GM19468 (cell line): ENCODE data around the gene OTUB2.

Experiments used
- ATAC-seq: cut with Tn5 transposase; IDR thresholded peaks from one replicate; pipeline ENCODE4 v1.9.1; 2021; ENCODE audit warnings: mild to moderate bottlenecking, moderate library complexity, moderate number of reproducible peaks; ENCODE audit not compliant: unreplicated experiment; ENCODE audit errors: extremely low read depth

OTUB2 gene

DNA sequence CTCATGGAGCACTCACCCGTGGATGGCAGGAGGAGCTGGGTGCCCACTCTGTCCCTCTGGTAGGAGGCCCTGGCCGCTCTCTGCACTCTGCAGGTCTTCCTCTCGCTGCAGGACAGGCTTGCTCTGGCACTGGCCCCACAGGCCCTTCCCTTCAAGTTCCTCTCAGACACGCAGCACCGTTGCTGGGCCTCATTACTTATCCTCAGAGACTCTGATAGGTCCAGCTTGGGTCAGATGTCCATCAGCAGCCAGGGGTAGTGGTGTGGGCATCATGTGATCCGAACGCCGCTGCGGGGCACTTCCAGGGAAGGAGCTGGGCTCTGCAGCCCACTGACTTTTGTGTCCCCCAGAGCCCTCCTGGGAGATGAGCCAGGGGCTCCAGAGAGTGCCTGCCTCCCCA is 11.8 kb downstream of the OTUB2 start:
- ATAC-seq = no peak

DNA sequence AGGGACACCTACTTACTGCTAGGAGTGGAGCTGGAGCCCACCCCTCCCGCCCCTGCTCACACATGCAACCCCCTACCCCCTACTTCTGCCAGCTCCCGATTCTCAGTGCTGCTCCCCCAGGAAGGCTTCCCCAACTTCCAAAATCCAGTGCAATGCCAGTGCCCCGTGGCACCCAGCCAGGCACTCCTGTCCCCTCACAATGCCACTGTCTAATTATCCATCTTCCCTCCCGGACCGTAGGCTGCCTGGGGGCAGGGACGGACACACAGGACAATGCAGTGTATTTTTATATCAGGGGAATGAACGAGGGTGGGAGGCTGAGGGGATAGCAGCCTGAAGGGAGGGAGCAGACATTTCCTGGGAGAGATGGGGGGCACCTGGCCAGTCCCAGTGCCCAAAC is 12.4 kb downstream of the OTUB2 start:
- ATAC-seq = no peak

DNA sequence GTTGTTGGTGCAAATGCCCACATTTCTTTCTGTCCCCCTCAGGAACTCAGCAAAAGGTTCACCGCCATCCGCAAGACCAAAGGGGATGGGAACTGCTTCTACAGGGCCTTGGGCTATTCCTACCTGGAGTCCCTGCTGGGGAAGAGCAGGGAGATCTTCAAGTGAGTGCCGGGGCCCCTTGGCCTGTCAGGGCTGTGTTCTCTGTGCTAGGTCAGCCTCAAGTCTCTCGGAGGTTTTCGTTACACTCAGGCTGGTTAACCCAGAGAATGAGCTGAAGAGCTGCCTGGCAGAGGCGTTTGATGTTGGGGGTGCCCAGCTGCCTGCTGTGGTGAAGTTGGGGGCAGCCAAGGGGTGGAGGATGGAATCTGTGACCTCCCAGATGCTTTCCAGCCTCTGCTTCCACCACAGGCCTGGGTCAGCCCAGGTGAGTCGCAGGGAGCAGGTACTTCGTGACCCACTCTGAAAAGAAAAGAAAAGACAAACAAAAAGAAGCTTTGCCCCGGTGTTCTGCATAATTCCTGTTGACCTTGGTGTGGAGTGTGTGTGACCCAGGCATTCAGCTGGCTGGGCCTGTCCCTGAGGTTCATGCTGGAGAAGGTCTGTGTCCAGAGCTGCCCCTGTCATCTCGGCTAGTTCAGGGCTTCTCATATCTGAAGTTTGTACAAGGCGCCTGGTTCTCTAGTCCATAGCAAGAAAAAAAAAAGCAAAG is 12.9 kb downstream of the OTUB2 start:
- ATAC-seq = no peak

DNA sequence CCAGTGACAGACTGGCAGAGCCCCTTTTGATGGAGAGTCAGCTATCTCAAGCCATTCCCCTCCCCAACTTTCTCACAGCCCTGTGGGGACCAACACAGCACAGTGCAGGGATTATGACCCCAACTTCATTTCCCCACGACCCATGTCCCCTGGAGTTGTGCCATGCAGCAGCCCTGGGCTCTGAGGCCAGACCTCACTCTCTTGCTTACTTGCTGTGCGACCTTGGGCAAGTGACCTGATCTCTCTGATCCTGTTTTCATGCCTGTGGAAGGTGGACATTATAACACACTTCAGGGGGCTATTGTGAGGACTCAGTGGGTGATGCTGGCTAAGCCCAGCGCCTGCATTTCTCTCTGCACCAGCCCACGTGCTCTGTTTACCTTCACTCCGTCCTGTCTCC is 14.1 kb downstream of the OTUB2 start:
- ATAC-seq = no peak

DNA sequence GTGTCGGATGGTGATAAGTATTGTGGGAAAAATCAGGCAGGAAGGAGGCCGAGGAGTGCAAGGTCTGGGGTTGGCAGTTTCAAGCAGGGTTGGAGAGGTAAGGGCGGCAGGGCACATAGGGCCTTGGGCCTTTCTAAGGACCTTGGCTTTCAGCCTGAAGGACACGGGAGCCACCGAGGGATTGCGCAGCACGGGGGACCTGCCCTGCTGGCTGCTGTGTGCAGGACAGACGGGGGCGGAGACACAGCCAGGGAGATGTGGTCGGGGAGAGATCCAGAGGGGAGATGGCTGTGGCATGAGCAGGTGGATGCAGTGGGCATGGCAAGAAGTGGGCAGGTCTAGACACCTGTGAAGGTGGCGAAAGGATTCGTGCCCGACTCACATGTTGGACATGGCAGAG is 14.7 kb downstream of the OTUB2 start:
- no peak for ATAC-seq

DNA sequence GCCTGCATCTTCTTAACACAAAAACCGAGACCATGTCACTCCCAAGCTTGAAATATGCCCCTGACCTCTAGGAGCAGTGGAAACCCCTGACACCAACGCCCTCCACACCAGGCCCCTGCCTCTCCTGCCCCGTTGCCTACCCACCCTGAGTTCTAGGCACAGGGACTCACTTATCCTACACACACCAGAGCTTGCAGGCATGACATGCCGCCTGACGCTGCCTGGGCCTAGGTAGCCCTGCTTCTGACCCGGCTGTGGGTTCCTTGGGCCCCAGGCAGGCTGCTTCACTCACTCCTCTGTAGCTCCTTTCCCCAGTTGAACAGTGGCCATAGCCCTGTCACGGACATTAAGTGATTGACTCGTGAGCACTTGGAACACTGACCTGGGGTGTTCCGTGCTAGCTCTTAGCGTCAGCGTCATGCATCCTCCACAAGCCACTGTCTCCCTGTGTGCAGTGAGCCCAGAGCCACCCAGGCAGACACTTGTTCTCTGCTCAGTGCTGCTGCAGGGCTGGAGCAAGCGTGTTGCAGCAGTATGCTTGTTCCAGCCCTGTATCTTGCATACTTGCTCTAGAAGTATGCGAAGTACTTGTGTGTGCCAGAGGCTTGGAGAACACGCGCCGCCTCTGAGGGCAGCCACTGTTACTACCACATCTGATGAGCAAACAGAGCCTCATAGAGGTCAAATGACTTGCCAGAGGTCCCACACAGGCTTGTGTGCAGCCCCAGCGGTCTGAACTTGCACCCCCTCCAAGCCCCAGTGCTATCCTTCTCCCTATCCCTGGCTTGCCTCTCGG is 15.6 kb downstream of the OTUB2 start:
- ATAC-seq = no peak

DNA sequence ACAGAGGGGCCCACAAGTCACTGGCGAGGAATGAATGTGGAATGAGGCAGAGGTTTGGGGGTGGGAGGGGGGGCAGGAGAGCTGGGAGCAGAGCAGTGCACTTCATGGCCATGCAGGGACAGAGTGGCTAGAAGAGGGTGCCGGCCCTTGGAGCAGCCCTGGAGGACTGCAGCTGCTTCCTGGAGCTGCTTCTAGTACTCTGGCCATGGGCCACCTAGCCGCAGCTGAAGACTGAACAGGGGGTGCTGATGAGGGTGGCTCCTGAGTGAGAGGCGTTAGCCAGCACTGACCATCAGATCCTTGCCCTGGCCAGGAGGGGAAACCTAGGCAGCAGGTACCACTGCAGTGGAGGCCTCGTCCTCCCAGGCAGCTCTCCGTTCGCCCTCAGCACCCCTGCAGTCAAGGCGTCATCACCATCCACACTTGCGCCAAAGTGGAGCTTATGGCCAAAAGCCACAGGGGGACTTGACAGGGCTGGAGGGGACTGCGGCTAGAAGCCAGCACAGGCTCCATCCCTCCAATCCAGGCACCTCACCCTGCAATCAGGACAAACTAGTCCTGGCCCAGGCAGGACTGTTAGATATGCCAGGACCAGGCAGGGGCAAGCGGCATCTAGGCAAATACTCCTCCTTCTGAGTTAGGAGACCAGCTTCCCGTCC is 16.4 kb downstream of the OTUB2 start:
- no peak for ATAC-seq

DNA sequence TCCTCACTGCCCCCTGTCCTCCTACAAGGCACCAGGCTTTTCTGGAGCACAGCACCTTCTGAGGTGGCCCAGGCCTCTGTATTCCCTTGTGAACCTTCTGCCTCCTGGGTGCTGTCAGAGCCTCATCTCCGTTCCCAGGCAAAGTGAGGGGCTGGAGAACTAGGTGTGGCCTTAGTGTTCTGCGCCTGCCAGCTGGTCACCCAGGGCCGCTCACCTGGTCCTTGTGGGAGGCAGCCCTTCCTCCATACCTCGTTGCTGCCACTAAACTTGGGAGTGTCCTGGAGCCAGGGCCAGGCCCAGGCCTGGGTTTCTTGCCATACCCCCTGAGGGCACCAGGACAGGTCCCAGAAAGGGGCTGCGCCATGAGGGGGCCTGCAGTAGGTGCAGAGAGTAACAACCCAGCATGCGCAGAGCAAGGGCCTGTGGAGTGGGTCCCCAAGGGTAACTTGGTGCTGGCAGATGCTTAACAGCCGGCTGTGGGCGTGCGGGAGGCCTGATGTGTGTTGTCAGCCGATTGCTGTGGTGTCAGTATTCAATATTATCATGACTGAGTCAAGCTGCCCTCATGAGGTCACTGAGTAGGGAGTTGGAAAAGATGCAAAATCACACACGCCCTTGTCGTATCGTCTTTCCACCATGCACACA is 17.1 kb downstream of the OTUB2 start:
- ATAC-seq = no peak

DNA sequence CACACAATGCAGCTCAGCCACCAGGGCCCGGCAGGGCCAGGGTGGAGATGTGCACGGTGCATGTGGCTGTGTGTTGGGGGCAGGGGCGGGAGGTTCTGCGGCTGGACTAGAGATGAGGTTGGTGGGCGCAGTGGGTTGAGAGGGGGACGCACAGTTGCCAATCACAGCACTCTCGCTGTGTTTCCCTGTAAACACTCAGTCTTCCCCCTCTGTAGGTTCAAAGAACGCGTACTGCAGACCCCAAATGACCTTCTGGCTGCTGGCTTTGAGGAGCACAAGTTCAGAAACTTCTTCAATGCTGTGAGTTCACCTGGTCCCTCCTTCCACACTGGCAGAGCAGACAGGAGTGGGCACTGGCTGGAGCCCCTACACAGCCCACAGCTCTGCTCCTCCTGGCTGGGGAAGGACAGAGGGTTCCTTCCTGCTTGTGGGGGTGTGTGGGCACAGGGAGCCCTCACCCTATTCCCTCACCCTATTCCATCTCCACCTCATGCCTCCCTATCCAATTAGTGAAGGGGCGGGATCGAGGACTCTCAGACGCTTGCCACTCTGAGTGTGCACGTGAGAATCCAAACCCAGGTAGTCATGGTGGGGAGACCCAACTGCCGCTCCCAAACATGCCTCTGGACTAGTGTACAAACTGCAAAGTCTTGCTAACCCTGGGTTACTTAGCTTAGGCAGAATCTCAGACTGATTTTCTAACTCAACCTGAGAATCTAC is 17.8 kb downstream of the OTUB2 start:
- no peak for ATAC-seq

DNA sequence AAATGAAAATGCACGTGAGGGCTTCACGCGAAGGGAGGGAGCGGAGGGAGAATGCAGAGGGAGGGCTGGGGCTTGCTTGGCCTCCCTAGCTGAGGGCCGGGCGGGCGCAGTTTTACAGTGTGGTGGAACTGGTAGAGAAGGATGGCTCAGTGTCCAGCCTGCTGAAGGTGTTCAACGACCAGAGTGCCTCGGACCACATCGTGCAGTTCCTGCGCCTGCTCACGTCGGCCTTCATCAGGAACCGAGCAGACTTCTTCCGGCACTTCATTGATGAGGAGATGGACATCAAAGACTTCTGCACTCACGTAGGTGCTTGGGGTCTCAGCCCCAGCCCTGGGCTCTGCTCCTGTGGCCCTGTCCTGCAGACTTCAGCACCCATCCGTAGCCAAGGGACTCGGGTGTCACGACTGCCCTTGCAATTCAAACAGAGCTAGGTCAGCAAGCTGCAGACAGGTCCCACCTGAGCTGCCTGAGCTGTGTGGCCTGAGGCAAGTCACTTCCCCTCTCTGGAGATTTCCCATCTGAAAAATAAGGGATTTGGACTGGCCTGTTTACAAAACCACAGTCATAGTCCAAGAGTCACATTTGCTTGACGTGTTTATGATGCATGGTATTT is 18.4 kb downstream of the OTUB2 start:
- ATAC-seq = no peak

DNA sequence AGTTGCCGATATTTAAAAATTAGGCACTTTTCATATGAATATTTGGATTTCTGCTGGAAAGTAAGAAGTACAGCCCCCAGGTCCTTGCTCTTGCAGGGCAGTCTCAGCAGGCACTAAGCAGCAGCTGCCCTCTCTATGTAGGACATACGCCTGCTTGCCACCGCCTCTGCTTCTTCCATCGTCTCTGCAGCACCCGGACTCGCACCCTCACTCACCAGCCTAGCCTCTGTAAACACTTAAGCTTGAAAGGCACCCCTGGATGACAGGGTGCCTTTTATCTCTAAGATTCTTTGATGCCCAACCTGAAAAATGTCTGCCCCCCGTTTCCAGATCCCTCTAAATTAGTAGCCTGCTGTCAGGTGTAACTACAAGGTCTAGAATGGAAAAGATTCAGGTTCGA is 19.0 kb downstream of the OTUB2 start:
- ATAC-seq = no peak

DNA sequence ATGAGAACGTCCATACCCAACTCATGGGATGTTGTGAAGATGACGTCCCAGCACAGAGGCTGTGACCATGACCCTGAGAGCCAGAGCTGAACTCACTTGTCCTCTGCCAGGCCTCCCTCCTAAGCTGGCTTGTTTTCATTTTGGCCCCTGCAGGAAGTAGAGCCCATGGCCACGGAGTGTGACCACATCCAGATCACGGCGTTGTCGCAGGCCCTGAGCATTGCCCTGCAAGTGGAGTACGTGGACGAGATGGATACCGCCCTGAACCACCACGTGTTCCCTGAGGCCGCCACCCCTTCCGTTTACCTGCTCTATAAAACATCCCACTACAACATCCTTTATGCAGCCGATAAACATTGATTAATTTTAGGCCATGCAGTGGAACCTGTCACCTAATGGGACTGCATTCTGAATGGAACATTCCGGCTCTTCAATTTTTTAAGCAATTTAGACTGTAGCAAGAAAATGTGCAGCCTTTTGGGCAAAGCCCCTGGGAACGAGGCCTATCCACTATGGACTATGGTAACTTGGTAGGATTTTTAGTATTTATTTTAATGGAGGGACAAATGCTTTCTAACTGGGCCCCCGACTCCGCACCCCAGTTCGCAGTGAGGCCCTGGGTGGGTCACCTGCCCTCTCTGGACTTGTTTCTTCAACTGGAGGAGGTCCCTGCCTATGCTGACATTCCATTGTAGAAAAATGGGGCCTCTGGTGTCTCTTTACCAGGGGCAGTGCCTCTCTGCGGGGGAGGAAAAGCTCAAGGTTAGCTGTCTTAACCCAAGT is 19.6 kb downstream of the OTUB2 start:
- ATAC-seq = no peak

DNA sequence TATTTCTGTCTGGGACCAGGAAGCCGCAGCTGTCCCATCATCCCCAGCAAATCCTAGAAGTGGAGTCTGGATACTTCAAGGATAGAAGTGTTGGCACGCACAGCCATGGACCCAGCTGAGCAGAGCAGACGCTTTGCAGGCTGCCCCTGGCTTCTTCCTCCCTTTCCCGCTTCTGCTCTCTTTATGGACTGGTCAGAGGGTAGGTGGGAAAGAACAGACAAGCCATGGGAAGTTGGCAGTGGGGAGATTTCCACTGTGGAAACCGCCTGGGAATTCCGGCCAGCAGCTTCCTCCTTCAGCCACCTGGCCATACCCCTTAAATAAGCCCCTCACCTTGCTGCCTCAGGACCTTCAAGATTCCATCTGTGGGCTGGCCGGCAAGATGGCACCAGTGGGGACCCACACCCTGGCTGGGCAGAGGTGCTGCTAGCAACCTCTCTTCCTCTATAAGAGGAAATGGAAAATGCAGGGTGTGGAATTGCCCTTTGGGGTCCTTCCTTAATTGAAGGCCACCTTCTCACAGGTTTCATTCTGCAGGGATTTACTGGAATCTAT is 20.6 kb downstream of the OTUB2 start:
- ATAC-seq = no peak

DNA sequence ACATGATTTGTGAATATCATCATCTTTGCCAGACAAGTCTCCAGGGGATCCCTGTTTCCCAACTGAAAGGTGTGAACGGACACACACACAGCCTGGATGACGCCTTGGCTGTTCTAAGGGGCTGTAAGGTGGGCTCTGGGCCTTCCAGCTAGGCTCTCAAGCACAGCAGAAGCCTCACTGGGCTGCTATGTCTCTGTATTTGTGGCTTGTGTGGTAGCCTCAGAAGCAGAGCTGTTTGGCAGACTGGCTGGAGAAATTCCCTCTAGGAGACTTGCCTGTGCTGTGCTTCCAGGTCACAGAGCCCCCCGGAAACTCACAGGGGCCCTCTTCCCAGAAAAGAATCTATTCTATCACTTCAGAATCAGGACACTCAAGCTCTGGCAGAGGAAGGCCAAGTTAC is 21.4 kb downstream of the OTUB2 start:
- ATAC-seq = no peak

DNA sequence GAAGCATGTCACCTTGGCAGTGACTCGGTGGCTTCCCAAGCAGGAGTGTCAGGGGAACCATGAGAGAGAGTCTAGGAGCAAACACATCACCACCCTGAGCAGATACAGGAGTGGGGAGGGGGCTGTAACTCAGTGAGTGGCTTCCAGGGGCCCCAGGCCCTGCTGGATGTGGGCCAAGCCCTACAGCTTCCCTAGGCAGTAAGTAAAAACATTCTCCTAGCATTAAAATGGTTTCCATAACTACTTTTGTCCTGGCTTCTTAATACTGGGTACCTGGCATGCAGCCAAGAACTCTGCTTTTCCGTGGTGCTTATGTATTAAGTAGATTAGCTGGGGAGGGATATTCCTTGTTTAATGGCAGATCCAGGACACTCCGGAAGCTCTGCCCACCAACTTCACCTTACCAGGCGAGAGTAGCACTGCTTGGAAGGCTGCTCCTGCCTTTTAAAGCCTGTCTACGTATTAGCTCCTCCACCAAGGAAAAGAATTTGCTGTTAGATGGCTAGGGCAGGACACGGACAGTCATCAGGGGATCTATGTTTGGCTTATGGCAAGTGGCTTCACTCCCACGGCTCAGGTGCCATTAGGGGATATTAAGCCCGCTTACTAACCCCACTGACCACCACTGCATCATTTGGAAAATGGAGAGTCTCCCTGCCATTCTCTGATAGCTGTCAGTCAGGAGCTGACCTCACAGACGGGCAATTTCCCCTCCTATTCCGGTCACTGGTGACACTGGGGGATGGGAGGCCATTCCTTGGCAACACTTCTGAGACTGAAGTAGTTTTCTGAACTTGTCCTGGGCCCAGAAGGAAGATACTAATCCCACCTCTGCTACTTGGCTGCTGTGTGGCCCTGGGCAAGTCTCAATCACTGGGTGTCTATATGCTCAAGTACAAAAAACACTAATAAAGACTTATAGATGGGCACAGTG is 22.8 kb downstream of the OTUB2 start:
- ATAC-seq = no peak

DNA sequence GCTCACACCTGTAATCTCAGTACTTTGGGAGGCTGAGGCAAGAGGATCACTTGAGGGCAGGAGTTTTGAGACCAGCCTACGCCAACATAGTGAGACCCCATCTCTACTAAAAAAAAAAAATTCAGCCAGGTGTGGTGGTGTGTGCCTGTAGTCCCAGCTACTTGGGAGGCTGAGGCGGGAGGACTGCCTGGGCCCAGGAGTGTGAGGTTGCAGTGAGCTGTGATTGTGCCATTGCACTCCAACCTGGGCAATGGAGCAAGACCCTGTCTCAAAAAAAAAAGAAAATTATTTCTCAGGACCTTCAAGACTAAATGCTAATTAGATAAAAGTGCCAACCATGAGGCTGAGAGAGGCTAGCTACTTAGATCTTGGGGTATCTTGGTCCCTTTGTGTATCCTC is 23.5 kb downstream of the OTUB2 start:
- no peak for ATAC-seq

DNA sequence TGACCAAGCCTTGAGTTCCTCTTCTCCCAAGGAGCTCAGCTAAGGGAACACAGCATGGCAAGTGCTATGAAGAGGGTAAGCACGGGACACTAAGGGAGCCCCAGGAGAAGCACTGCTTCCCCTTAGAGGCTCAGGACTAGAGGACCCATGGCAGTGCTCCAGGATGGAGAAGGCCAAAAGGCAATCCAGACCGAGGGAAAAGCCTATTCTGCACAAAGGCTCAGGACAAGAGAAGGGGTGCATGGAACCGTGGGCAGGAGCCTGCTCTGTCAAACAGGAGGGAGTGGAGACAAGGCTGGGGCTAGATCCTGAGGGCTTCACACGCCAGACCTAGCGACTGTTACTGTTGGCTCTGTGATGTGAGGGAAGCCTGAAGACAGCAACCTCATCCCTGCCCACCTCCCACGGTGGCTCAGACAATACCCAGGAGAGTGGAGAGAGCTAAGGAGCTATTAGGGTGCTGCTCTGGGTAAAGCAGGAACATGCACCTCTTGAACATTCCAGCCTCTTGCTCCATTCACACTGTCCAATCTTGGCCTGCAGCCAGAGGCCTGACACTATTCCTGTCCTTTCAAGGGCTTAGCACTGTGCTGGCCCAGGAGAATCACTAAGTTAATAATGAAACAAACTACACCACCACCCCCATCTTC is 24.2 kb downstream of the OTUB2 start:
- ATAC-seq = no peak
